SHP77 treated with DMSO at 0.1 percent for 48 hours (cell line): ENCODE results near the gene SUMO3.
A peak's percentile ranks its signal among the peaks of the same experiment; 100 is the strongest.

Experiments
- DNase-seq: peaks from one replicate; lab custom pipeline; 2025; lab: John Stamatoyannopoulos, UW

SUMO3 gene

GRCh38 chr21:44817914-44818639, at the start of gene SUMO3:
Gene SUMO3, minus strand, starts transcription at chr21:44818062. Its CDS starts 94 bp downstream, at chr21:44817968.
- no peak for DNase-seq

- no peak for DNase-seq
Observed at GRCh38 chr21:44867464-44867863, 49.6 kb upstream of the SUMO3 start.

- peak; percentile 86 for DNase-seq
Observed at GRCh38 chr21:44866780-44867179, 48.9 kb upstream of the SUMO3 start.

- DNase-seq, result no peak
Observed at GRCh38 chr21:44865561-44866280, 47.9 kb upstream of the SUMO3 start.

- DNase-seq, result no peak
Observed at GRCh38 chr21:44862869-44863685, 45.2 kb upstream of the SUMO3 start.

DNA sequence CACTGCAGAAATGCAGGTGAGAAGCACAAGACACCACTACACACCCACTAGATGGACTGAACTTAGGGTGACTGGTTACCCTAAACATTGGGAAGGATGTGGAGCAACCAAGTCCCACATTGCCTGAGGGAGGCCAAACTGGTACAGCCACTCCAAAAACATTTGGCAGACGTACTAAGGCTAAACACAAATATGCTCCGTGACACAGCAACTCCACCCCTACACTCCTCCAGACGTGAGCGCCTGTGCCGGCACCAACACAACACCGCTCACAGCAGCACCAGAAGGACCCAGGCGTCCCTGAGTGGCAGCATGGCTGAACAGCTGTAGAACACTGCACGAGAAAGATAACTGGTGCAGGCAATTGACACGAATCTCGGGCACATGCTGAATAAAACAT, 40.9 kb upstream of the SUMO3 start:
- DNase-seq, result no peak

- DNase-seq, result no peak
Observed at GRCh38 chr21:44858291-44858690, 40.4 kb upstream of the SUMO3 start.

GRCh38 chr21:44857127-44857892, 39.4 kb upstream of the SUMO3 start:
- DNase-seq, result no peak

- DNase-seq, result no peak
Observed at GRCh38 chr21:44856131-44856530, 38.3 kb upstream of the SUMO3 start.

DNA sequence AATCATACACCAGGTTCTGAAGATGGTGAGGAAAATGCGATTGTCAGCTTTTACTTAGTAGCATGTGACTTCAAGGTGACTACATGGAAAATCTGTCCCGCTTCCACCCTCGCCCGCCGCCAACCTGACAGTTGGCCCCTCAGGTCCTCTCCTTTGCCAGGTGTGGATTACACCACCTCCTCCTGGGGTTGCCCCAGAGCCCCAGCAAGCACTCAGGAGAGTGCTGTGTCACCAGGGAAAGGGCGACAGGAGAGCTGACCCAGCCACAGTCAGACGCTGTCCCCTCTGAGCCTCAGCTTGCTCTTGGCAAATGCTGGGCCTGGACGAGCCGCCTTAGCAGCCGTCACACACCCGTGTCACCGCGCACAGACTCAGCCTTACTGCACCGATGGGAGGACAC, 37.7 kb upstream of the SUMO3 start:
- DNase-seq, result no peak

- DNase-seq, result no peak
Observed at GRCh38 chr21:44854664-44855446, 37.0 kb upstream of the SUMO3 start.

DNA sequence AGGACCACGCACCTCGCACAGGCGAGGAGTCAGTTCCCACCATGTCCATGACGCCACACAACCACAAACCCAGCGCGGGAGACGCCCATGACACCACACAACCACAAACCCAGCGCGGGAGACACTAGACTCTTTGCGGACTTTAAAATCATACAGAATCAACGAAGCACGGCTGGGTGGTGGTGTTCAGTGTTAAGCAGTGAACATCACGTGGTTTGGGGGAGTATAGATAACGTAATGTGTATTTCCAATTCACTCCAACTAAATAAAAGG, 36.5 kb upstream of the SUMO3 start:
- no peak for DNase-seq

GRCh38 chr21:44853601-44854390, 35.9 kb upstream of the SUMO3 start:
- DNase-seq, result no peak

GRCh38 chr21:44850905-44851657, 33.2 kb upstream of the SUMO3 start:
- DNase-seq, result no peak

- no peak for DNase-seq
Observed at GRCh38 chr21:44850208-44850800, 32.4 kb upstream of the SUMO3 start.

DNA sequence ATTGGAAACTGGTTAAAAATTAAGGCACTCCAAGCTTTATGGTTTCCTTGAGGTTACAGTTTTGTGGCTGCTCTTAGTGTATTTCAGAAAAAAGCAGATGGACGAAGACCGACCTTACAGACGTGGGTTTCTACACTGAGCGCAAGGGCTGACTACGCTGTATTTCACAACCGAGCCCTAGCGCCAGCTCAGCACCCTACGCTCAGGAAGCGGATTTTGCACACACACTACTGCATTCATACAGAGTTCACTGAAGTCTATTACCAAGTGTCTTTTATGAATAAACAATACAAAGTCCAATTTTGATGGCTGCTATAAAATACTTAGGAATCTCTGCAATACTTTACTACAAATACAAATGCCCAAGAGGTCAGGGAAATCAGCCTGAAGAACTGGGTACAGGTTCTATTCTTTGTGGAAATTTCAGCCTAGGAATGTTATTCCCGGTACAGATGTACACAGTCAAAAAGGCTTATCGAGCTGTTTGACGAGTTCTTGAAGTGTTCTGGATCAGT, 31.8 kb upstream of the SUMO3 start:
- no peak for DNase-seq

- no peak for DNase-seq
Observed at GRCh38 chr21:44848821-44849521, 31.1 kb upstream of the SUMO3 start.

GRCh38 chr21:44847261-44848056, 29.6 kb upstream of the SUMO3 start:
- DNase-seq, result no peak
